Liver (tissue), 9 donors: ENCODE measurements around the gene B4GALT6. TPM values are rescaled to one million over a fixed set of nuclear protein-coding genes. Genes with fewer than 3 reads are reported as not detected.

Source experiments
- DNase-seq: peaks from one replicate; pipeline ENCODE4 v3.0.0-alpha.2; 2017; ENCODE audit warnings: low spot score
- H3K27ac ChIP-seq, 2 donors: one replicate each; pipeline ENCODE4 v1.7.0; 2013; ENCODE audit warnings: inconsistent platforms in 2 of 2, low read length in 2 of 2, control low read depth in 1 of 2, low read depth in 1 of 2, mild to moderate bottlenecking in 1 of 2
- H3K27me3 ChIP-seq, 4 donors: one replicate each; pipeline versions ENCODE4 v1.6.1 to v1.7.0; 2013; ENCODE audit warnings: low read length in 3 of 4, inconsistent platforms in 1 of 4, mild to moderate bottlenecking in 1 of 4, moderate library complexity in 1 of 4; ENCODE audit not compliant: control insufficient read depth in 4 of 4, insufficient read depth in 4 of 4
- H3K36me3 ChIP-seq, 4 donors: one replicate each; pipeline versions ENCODE4 v1.6.1 to v1.7.0; 2013; ENCODE audit warnings: low read length in 3 of 4, mild to moderate bottlenecking in 3 of 4, low read depth in 1 of 4, moderate library complexity in 1 of 4; ENCODE audit not compliant: control insufficient read depth in 4 of 4, insufficient read depth in 3 of 4
- H3K4me1 ChIP-seq, 4 donors: one replicate each; pipeline versions ENCODE4 v1.6.1 to v1.7.0; 2013; ENCODE audit warnings: low read length in 3 of 4, mild to moderate bottlenecking in 3 of 4, moderate library complexity in 1 of 4; ENCODE audit not compliant: control insufficient read depth in 4 of 4, insufficient read depth in 4 of 4
- H3K4me3 ChIP-seq, 3 donors: one replicate each; pipeline versions ENCODE4 v1.6.1 to v1.7.0; 2013; ENCODE audit warnings: low read length in 3 of 3, control low read depth in 1 of 3, low read depth in 1 of 3, mild to moderate bottlenecking in 1 of 3
- H3K9ac ChIP-seq, 2 donors: one replicate each; pipeline ENCODE4 v1.7.0; 2013; ENCODE audit warnings: low read length in 2 of 2, mild to moderate bottlenecking in 2 of 2, moderate library complexity in 2 of 2, control low read depth in 1 of 2, low read depth in 1 of 2
- H3K9me3 ChIP-seq, 4 donors: one replicate each; pipeline versions ENCODE4 v1.6.1 to v1.7.0; 2013; ENCODE audit warnings: low read length in 3 of 4; ENCODE audit not compliant: control insufficient read depth in 4 of 4
- ATF3 ChIP-seq: IDR thresholded peaks from 2 replicates; pipeline ENCODE4 v1.6.1; 2016; ENCODE audit warnings: antibody characterized with exemption
- FOXA1 ChIP-seq: IDR thresholded peaks from 2 replicates; pipeline ENCODE4 v1.6.1; 2016; ENCODE audit warnings: antibody characterized with exemption
- FOXA2 ChIP-seq: IDR thresholded peaks from 2 replicates; pipeline ENCODE4 v1.6.1; 2016; ENCODE audit warnings: antibody characterized with exemption
- GABPA ChIP-seq, 2 donors: IDR thresholded peaks in 1 of 2; conservative IDR thresholded peaks in 1 of 2; 2 replicates each; pipeline ENCODE4 v1.6.1; 2016; ENCODE audit warnings: antibody characterized with exemption in 2 of 2, mild to moderate bottlenecking in 1 of 2, moderate library complexity in 1 of 2
- HNF4G ChIP-seq: IDR thresholded peaks from 2 replicates; pipeline ENCODE4 v1.6.1; 2016; ENCODE audit warnings: antibody characterized with exemption
- JUND ChIP-seq, 2 donors: IDR thresholded peaks; 2 replicates each; pipeline ENCODE4 v1.6.1; 2016; ENCODE audit warnings: antibody characterized with exemption in 2 of 2
- NR2F2 ChIP-seq: IDR thresholded peaks from 2 replicates; pipeline ENCODE4 v1.6.1; 2016; ENCODE audit warnings: antibody characterized with exemption
- RAD21 ChIP-seq, 2 donors: IDR thresholded peaks; 2 replicates each; pipeline ENCODE4 v1.6.1; 2016; ENCODE audit warnings: antibody characterized with exemption in 2 of 2, mild to moderate bottlenecking in 2 of 2
- REST ChIP-seq: IDR thresholded peaks from 2 replicates; pipeline ENCODE4 v1.6.1; 2016; ENCODE audit warnings: antibody characterized with exemption, mild to moderate bottlenecking
- RXRA ChIP-seq, 2 donors: IDR thresholded peaks; 2 replicates each; pipeline ENCODE4 v1.6.1; 2017 to 2018; ENCODE audit warnings: antibody characterized with exemption in 2 of 2, mild to moderate bottlenecking in 1 of 2
- ZBTB33 ChIP-seq: IDR thresholded peaks from 2 replicates; pipeline ENCODE4 v1.6.1; 2016; ENCODE audit warnings: antibody characterized with exemption
- WGBS: extraction: QIAGEN DNeasy Blood & Tissue Kit; methylation state at CpG from one replicate; pipeline ENCODE4 v1.1.7; 2013; 5-methylcytosine and 5-hydroxymethylcytosine counted together
- polyA plus RNA-seq, 2 donors: library from polyadenylated mRNA; stranded (reverse) in 1 of 2; unstranded in 1 of 2; fragments of 200-250 nt in 1 of 2; fragments of >200 nt in 1 of 2; fragmentation: Nextera tagmentation in 1 of 2; extraction: Ambion mirVana in 1 of 2; gene quantifications; one replicate each; pipeline versions ENCODE4 v1.2.1 to v1.2.3, GENCODE V29; 2013 to 2015
- total RNA-seq, 2 donors: library from RNA; depleted of rRNA; stranded (reverse); fragments of >200 nt; gene quantifications; one replicate each; pipeline ENCODE4 v1.2.3, GENCODE V29; 2014
- TF ChIP-seq, protein P1 (sequence below): fragments of 150-350 bp; IDR thresholded peaks from 2 replicates; pipeline ENCODE4 v1.5.1; 2017; ENCODE audit warnings: improper control_type of control experiment, low read depth, low read length; ENCODE audit not compliant: missing input control
- donor health status: healthy.
- donor health status: healthy.
- donor health status: healthy.
- donor health status: healthy.
- donor health status: healthy.

The B4GALT6 gene
- total and polyA plus RNA-seq, 4 donors: 0.48 to 4.2 (median 0.61) TPM

GRCh38 chr18:31688606-31689005 lies 4.2 kb upstream of the B4GALT6 start:
- 29% methylated on average over 2 of the region's 2 CpGs for WGBS
- H3K27ac ChIP-seq: no peak overlapping the region
- H3K9ac ChIP-seq: no peak overlapping the region
- no peak for DNase-seq
- H3K27me3 ChIP-seq: no peaks in the 10 kb centered on the region
- peaks cover 3 to 8% (median 8%) of the 10 kb centered on the region in 4 donors for H3K4me1 ChIP-seq
- H3K4me3 ChIP-seq: no peak overlapping the region
- TF ChIP-seq HNF4G: no peak
- no peak for TF ChIP-seq FOXA2
- no peak for TF ChIP-seq NR2F2
- TF ChIP-seq REST: no peak
- no peak for TF ChIP-seq ATF3
- no peak for TF ChIP-seq RXRA (IDR thresholded peaks at IDR 0.05)
- TF ChIP-seq, protein P1, sequence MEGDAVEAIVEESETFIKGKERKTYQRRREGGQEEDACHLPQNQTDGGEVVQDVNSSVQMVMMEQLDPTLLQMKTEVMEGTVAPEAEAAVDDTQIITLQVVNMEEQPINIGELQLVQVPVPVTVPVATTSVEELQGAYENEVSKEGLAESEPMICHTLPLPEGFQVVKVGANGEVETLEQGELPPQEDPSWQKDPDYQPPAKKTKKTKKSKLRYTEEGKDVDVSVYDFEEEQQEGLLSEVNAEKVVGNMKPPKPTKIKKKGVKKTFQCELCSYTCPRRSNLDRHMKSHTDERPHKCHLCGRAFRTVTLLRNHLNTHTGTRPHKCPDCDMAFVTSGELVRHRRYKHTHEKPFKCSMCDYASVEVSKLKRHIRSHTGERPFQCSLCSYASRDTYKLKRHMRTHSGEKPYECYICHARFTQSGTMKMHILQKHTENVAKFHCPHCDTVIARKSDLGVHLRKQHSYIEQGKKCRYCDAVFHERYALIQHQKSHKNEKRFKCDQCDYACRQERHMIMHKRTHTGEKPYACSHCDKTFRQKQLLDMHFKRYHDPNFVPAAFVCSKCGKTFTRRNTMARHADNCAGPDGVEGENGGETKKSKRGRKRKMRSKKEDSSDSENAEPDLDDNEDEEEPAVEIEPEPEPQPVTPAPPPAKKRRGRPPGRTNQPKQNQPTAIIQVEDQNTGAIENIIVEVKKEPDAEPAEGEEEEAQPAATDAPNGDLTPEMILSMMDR: no peak
- no peak for TF ChIP-seq GABPA (IDR thresholded peaks at IDR 0.05 in 1 of 2, conservative IDR thresholded peaks at IDR 0.05 in 1 of 2)
- TF ChIP-seq JUND (IDR thresholded peaks at IDR 0.05): no peak
- TF ChIP-seq ZBTB33: no peak
- no peaks in the 10 kb centered on the region for H3K9me3 ChIP-seq
- no peaks in the 10 kb centered on the region for H3K36me3 ChIP-seq

- peaks cover 3 to 9% (median 8%) of the 10 kb centered on the region in 4 donors for H3K4me1 ChIP-seq
- H3K27ac ChIP-seq: no peak overlapping the region
- no peak for DNase-seq
- 76% methylated on average over 6 of the region's 6 CpGs for WGBS
- no peaks in the 10 kb centered on the region for H3K27me3 ChIP-seq
- no peaks in the 10 kb centered on the region for H3K9me3 ChIP-seq
- no peaks in the 10 kb centered on the region for H3K36me3 ChIP-seq
- H3K9ac ChIP-seq: no peak overlapping the region
- H3K4me3 ChIP-seq: no peak overlapping the region
- no peak for TF ChIP-seq FOXA1
- TF ChIP-seq NR2F2: no peak
- TF ChIP-seq ZBTB33: no peak
- no peak for TF ChIP-seq RAD21 (IDR thresholded peaks at IDR 0.05)
- no peak for TF ChIP-seq GABPA (IDR thresholded peaks at IDR 0.05 in 1 of 2, conservative IDR thresholded peaks at IDR 0.05 in 1 of 2)
- no peak for TF ChIP-seq REST
- TF ChIP-seq ATF3: no peak
These were observed 2.9 kb upstream of the B4GALT6 start for GRCh38 chr18:31686986-31687928.
